Activated CD4-positive, alpha-beta T cell treated with anti-CD3 and anti-CD28 coated beads, Interleukin-2, amount 50 U/mL, for 4 hours (primary cell): ENCODE data around the gene METTL14.

Experiments
- DNase-seq, 2 experiments: peaks; one replicate each; pipeline ENCODE4 v3.0.0-alpha.2; 2020

The METTL14 gene

DNA sequence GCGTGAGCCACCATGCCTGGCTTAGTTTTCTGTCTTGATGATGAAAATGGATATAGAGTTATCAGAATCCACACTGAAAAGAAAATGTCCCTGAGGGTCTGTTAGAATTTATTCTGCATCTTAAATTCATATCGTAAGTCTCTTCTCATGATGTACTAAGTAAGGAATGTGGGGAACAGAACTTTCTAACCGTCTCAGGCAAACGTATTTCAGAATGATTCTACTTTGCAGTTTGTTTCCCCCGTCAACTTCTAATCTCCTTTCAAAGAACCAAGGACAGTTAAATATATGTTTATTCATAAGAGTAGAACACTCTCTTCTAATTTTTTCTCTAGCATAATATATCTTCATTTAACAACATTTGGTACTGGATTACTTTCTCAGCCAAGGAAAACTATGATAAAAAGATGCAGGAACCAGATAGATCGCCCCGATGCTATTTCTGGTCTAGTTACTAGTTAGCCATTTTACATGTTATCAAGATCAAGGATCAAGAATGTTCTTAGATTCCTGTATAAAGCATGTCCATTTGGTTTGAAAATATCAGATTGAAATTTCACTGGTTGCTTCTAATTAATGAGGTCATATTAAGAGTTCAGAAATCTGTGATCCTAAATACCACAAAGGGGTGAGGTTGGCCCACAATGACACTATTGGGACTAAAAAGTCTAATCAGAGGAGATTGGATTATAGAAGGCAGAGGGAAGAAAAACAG, 49.5 kb downstream of the METTL14 start:
- DNase-seq = no peak

DNA sequence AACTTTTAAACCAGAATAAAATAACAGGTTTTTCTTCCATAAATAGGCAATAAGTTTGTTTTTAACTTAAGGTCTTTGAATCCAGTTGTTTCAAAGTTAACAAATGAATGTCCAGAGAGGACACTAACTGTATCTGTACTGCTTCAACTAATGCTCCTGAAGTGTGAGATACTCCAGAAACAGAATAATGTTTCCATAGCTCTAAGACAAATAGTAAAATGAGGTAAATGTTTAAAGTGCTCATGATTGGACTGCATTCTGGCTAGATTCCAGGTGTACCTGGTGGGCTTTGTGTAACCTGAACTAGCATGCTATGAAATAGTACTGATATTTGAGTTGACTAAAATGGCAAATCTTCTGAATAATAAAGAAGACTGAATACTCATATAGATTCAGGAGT, 51.7 kb downstream of the METTL14 start:
- DNase-seq = no peak

GRCh38 chr4:118738090-118738489, 52.9 kb downstream of the METTL14 start:
- no peak for DNase-seq

DNA sequence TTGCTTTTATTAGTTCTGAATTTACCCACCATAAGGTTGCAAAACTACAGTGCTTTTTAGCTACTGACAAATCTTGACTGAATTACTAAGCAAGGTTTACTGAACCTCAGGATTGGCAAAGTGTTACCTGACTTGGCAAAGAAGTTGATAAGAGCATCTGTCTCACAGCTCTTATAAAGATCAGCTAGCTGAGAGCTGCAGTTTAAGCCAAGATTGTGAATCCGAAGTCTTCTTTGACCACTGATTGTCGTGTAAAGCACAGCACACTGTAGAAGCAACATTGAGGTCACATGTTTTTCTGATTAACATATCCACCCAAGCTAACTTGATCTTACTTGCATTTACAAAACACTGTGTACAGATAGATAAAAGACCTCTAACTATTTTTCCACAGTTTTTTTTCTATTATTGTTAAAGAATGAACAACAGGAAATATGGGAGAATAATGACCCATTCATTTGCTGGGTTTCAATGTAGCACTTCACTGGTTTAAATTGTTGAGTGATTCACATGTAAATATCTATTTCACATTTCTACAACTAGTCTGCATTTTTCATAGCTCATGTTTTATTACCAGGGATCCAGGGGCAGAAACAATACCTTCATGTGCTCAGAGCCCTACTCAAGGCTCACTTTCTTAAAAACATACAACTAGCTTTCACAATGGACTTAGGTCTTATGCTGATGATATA, 54.0 kb downstream of the METTL14 start:
- no peak for DNase-seq

DNA sequence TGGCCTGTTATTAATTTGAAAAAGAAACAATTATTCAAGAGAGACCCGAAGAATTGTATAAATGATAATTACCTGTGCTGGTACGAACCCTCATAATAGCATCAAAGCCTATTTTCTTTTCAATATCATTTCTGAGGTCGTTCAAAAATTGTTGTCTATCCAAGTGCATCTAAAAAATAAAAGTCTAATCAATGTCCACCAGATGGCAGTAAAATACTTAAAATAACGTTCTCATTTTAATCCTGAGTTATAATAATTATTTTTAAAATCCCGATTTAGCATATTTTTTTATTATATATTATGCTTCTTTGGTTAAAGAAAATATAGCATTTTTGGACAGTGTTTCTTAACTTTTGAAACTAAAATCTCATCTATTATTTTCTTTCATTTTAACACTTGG, 55.7 kb downstream of the METTL14 start:
- DNase-seq = no peak

DNA sequence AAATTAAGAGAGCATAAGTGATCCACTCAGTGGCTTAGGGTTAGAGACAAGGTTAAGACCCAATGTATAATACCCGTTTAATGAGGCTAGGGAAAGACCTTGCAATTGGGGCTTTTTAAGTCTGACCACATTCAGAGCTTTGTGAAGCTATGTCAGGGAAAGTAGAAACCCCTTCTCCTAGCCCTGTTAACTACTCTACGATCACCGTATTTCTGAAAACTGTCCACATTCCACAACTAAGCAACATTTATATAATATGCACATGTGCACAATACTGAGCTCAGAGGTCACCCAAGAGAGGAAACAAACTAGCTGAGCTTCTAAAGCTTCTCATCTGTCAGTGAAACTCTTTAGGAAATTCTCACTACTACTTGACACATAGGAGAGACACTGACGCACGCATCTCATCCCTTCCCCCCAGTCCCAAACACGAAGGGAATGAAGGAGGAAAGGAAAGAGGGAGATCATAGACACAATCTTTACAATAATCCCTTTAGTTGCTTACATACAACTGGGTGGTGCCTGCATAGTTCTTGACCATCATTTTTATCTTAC, 56.2 kb downstream of the METTL14 start:
- no peak for DNase-seq

- no peak for DNase-seq
These were observed 56.9 kb downstream of the METTL14 start for GRCh38 chr4:118742050-118742449.

GRCh38 chr4:118743867-118744266, 58.7 kb downstream of the METTL14 start:
- no peak for DNase-seq

DNA sequence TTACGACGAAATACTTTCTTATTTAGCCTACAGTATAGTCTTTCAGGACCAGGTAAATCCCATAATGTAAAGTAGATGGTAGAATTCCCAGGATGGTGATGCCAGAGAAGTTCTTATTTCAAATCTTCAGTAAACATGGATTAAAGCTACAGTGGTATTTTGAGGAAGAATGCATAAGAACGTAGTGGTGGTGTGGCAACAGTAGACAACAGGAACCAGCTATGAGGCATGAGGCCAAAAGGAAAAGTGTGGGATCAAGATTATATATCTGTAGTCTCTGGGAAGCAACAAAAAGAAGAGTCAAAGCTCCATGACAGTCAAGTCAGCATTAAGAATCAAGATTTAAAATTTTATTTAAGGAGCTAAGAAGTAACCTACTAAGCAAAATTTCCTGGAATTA, 60.2 kb downstream of the METTL14 start:
- no peak for DNase-seq

DNA sequence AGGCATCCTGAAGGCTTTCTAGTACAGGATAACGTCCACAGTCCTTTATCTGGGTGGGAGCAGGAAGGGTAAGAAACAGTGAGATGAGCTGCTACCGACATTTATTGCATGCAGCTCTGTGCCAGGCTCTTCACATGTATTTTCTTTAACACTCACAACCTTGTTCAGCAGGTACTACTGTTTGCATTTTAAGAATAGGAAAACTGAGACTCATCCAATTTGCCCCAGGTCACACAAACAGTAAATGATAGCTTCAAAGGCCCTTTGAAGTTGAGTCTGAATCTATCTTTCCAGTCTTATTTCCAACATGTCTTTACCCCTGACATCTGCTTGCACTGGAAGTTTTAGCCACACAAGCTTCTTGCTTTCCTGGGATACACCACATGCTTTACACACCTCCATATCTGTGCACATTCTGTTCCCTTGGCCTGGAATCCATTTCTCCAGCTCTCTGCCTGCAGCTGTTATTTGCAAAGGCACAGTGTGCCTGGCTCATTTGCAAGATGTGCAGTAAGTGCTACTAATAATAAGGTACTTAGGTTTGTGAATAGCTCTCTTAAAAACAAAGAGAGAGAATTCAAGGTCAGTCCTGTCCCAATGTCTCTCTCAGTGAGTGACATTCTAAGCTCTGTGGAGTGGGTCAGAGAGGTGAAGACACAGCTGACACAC, 61.2 kb downstream of the METTL14 start:
- DNase-seq = no peak

- no peak for DNase-seq
These were observed 64.3 kb downstream of the METTL14 start for GRCh38 chr4:118749347-118749988.

- no peak for DNase-seq
These were observed 66.6 kb downstream of the METTL14 start for GRCh38 chr4:118751629-118752323.

DNA sequence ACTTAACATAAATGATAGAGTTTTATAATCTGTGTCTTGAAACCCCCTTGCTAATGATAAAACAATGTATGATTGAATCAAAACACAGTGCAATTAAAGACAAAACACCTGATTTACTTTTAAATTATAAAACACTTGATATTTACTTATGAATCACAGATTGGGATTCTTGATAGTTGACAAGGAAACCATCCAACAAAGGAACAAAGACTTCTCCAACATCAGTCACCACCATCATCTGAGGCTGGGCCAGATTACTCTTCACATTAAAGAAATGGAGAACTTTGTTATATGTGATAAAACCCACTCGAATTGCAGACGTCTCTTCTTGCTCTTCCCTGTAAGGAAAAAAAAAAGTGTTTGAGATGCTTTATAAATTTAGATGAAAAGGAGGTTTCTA, 67.4 kb downstream of the METTL14 start:
- no peak for DNase-seq

GRCh38 chr4:118753096-118753495, 67.9 kb downstream of the METTL14 start:
- no peak for DNase-seq

- no peak for DNase-seq
These were observed 68.5 kb downstream of the METTL14 start for GRCh38 chr4:118753685-118754084.

DNA sequence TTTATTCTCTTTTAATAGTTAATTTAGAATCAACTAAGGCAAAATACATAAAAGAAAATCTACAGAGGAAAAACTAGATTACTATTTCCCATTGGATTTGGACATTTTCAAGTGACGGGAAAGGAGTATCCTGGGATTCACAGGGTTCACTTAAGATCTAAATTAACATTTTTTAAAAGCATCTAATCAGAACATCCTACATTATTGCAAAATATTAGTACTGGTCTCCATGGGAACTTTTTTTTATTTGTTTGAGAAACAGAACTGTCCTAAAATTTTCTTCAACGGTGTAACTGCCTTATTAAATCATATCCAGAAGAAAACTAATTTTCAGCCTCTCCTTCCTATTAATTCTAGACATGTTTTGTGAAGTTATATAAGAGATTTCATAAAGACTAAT, 69.7 kb downstream of the METTL14 start:
- DNase-seq = no peak

GRCh38 chr4:118755438-118756226, 70.4 kb downstream of the METTL14 start:
- DNase-seq = no peak

DNA sequence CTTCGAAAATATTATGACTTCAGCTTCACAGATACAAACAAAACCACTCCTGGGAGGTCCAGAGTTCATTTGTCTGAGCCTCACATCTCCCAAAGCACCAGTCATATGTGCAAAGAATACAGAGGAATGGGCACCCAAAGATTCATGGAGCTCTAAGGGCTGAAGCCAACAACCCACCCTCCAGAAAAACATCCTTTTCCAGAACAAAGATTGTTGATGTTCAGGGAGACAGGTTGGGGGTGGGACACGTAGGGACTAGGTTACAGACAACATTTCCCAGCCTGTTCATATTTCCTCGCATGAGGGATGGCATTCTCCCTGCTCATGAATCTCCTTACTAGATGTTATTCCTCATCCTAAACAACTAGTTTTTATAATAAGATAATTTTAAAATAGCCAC, 71.2 kb downstream of the METTL14 start:
- no peak for DNase-seq

DNA sequence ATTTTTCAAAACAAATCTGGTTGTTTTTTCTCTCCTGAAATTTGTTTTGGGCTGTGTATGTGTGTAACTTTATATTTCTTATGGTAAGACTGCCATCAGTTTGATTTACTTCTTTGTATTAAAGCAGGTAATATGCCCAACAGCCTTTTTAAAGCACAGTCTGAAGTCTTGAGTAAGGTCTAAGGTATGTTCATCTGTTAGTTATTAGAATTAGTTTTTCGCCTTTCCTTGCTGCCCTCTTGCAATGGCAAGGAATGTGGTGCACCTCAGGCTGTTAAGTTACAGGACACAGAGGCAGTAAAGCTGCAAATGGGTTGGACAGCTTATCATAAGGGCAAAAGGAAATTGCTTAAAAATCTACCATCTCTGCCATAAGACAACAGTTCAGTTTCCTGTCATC, 71.8 kb downstream of the METTL14 start:
- no peak for DNase-seq

- no peak for DNase-seq
These were observed 72.6 kb downstream of the METTL14 start for GRCh38 chr4:118757761-118758251.

- DNase-seq = no peak
These were observed 73.1 kb downstream of the METTL14 start for GRCh38 chr4:118758293-118758692.

- DNase-seq = no peak
These were observed 74.3 kb downstream of the METTL14 start for GRCh38 chr4:118759481-118759880.
